Suppressor macrophage (primary cell): ENCODE results near the gene SULT4A1.

Source experiments
- DNase-seq, 4 experiments: peaks; one replicate each; pipeline ENCODE4 v3.0.0-alpha.2; 2020 to 2022

SULT4A1 gene

DNA sequence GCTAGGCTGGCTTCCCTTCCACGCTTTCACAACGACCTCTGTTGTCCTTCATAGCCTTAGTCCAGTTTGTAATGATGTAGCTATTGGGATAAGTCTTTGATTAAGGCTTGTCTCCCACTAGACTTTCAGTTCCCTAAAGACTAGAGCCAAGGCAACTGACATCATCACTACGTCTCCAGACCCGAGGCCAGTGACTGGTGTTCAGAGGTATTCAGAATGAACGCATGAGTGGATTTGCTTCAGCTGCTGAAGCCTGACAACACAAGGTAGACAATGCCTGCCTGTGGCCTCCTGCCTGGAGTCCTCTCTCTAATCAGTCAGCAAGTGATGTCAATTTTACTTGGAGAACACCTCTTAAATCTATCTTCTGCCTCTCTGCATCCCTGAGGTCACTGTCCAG lies 63.8 kb downstream of the SULT4A1 start:
- DNase-seq = peak in 2 of 4 experiments; percentile 5 to 16

DNA sequence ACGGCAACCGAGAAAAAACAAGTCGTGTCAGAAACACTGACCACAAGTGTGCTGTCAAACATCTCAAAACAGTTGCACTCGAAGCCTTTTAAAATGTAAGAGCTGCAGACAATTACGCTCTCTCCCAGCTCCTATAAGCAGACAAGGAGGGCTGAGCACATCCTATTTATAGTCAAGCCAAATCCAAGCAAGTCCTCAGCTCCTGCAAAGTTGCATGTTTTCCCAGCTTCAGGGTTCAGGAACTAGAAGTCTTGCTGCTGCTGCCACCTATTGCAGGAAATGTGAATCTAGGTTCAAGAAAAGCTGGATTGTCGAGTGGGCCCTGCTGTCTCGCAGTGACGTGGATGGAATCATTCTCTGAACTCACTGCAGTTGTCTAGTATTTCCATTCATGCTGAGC lies 65.7 kb downstream of the SULT4A1 start:
- DNase-seq = peak in 1 of 4 experiments; percentile 17

DNA sequence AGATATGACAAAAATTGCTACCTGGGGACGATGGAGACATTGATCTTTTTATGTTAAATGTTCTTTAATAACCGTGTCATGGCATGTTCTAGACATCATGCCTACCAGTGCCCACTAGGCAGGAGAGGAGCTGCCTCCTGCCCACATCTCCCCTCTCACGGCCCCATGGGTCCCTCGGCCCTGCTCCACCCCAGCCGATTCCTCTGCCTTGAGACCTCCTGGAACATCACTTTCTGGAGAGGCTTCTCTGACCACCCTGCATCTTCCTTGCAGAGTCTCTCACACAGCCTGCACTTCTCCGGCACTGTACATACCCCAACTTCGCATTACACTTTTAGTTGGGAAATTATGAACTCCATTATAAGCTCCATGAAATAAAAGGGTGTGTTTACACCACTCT lies 67.0 kb downstream of the SULT4A1 start:
- DNase-seq = no peak

DNA sequence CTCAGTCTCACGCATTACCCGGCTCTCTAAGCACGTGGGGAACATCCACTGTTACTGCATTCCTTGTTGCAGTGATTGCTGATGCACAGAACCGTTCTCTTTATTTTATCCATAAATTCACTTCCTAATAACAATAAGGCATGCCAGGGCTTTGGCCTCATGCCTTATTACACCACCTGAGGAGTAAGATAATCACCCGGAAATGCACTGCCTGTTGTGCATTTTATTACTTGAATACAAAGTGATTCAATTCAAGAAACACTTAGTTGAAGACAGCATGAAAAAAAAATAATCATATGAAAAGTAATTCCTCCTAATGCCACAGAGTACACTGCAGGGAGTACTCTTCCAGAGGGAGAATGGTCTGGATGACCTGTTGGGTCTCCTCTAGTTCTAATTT lies 69.4 kb downstream of the SULT4A1 start:
- DNase-seq = no peak

DNA sequence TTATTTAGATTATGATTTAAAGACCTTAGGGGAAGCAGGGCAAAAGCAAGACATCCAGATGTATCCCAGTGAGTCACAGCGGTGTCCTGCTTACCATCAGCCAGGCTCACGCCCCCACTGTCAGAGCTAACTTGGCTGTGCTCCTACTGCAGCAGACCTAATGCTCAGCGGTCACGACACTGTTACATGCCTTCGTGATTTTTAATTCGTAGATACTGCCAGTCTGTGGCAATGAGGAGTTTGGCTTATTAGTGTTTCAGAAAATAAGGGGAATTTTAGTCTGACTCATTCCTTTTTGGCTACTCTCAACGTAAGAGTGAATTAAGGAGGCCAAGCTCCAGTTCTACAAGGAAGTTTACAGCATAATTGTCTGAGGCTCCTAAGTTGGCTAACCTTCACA lies 72.9 kb downstream of the SULT4A1 start:
- no peak for DNase-seq

DNA sequence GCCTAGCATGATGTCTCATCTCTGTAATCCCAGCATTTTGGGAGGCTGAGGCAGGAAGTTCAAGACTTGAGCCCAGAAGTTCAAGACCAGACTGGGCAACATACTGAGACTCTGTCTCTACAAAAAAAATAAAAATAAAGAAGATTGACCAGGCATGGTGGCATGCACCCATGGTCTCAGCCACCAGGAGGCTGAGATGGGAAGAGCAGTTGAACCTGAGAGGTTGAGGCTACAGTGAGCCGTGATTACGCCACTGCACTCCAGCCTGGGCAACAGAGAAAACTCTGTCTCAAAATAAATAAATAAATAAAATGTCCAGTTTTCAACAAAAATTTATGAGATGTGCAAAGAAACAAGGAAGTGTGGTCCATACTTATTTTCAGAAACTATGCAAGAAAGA lies 78.5 kb downstream of the SULT4A1 start:
- peak in 2 of 4 experiments; percentile 1 to 3 for DNase-seq

DNA sequence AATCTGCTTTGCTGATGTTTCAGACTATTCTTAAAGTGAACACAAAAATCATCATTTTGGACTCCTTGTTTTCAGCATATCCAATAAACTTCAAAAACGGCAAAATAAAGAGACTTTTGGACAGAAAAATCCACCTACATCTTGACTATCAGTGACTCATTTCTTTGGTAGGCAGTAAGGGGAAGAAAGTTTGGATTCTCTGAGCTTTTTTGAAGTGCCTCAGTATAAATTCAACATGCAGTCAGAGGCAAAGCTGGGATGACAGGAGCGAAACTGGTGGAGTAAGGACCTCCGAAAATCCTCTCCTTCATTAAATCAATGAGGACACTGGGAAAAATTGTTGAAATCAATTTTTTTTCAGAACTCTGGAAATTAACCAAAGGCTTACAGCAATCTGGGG lies 79.9 kb downstream of the SULT4A1 start:
- DNase-seq = no peak

DNA sequence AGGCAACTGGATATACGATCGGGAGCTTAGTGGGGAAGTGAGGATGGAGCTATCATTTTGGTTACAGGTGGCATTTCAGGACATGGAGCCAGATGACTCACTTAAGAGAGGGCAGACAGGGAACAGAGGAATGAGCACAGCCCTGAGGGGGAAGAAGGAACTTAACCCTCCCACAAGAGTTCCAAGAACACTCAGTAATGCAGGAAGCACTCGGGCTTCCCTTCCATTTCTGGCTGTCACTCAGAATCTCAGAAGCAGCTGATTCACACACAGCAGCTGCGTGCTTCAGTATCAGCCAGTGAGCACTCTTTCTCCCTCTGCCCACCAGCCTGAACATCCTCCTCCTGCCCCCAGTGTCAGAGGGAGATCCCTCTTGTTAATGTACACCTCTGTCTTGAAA lies 85.0 kb downstream of the SULT4A1 start:
- peak; percentile 49 to 72 (median 65) for DNase-seq

DNA sequence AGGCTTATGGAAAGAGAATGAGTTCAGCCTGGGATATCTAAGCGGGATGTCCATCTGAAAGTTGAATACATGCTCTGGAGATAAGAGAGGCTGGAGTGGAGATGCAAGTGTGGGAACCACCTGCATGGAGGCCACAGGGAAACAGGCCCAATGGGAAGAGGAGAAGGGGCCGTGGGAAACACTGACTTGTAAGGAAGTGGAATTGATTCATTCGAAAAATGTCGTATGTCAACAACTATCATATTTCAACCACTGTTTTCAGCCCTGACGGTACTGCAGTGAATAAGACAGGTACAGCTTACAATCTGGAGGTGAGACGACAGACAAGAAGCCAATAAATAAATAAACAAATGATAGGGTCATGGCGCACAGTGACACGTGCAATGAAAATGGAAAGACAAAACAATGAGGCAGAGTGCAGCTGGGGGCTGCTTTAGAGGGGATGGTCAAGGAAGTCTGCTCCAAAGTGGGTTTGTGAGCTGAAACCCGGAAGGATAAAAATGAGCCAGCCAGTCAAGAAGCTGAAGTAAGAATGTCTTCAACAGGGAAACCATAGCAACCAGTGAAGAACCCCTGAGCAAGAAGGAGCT lies 86.1 kb downstream of the SULT4A1 start:
- no peak for DNase-seq
